Activated B cell treated with CpG ODN at 0.5 μM for 24 hours (primary cell): ENCODE measurements around the gene C10orf95. TPM values are rescaled to one million over a fixed set of nuclear protein-coding genes. Genes with fewer than 3 reads are reported as not detected.

Experiments used
- ATAC-seq: fragments of 200-7000 bp; cut with Tn5 transposase; one replicate; pipeline ENCODE4 v1.10.0; 2021; ENCODE audit warnings: low read depth, mild to moderate bottlenecking, moderate library complexity
- CTCF ChIA-PET: fragments of 350-600 bp; sonication (Branson Sonifier 250); formaldehyde crosslinking; loops from one replicate; lab custom pipeline; 2021; ENCODE audit warnings: antibody characterized with exemption; lab: Charles Lee
- POLR2A ChIA-PET: fragments of 350-600 bp; sonication (Branson Sonifier 250); formaldehyde crosslinking; loops from one replicate; lab custom pipeline; 2021; ENCODE audit warnings: antibody characterized with exemption; lab: Charles Lee
- DNase-seq: peaks from one replicate; pipeline ENCODE4 v3.0.0; 2022
- H3K27ac Mint-ChIP-seq: one replicate; pipeline ENCODE4 v1.8.0; 2020; ENCODE audit warnings: mixed read lengths
- H3K27me3 Mint-ChIP-seq: one replicate; pipeline ENCODE4 v1.8.0; 2021; ENCODE audit warnings: mixed read lengths
- H3K36me3 Mint-ChIP-seq: one replicate; pipeline ENCODE4 v1.8.0; 2021; ENCODE audit warnings: low read depth, mixed read lengths
- H3K4me1 Mint-ChIP-seq: one replicate; pipeline ENCODE4 v1.8.0; 2021; ENCODE audit warnings: mixed read lengths
- H3K4me3 Mint-ChIP-seq: one replicate; pipeline ENCODE4 v1.8.0; 2020; ENCODE audit warnings: mild to moderate bottlenecking, mixed read lengths
- H3K9me3 Mint-ChIP-seq: one replicate; pipeline ENCODE4 v1.8.0; 2020; ENCODE audit warnings: mixed read lengths
- CTCF ChIP-seq: fragments of 200-600 bp; IDR thresholded peaks from one replicate; pipeline ENCODE4 v1.8.0; 2022; ENCODE audit warnings: antibody characterized with exemption, mild to moderate bottlenecking
- intact Hi-C: fragments of 100-400 bp; cut with micrococcal nuclease; formaldehyde crosslinking; loops from one replicate; pipeline ENCODE4 v1.15.1; 2024
- total RNA-seq: library from RNA; stranded (reverse); gene quantifications from 2 replicates; pipeline ENCODE4 v1.2.3, GENCODE V29; 2022

The C10orf95 gene
- total RNA-seq, 1 donor from 2014 or later = 0.35 TPM

GRCh38 chr10:102436312-102436711 is 15.0 kb downstream of the C10orf95 start:
- no peaks in the 10 kb centered on the region for H3K9me3 Mint-ChIP-seq
- H3K27me3 Mint-ChIP-seq = no peaks in the 10 kb centered on the region
- H3K4me3 Mint-ChIP-seq = peak overlapping the region; percentile 24
- POLR2A ChIA-PET = interaction anchor here (1.2 to 2.0 kb wide), 3 partner anchors 14 to 41 kb away, joined by 3 to 12 read pairs (median 9); partner anchors contain the start of genes FBXL15 and NFKB2
- intact Hi-C loops = no loop called here
- H3K27ac Mint-ChIP-seq = no peak overlapping the region
- H3K4me1 Mint-ChIP-seq = peaks cover 48% of the 10 kb centered on the region
- DNase-seq (no peak), ATAC-seq (no peak)
- no peak for TF ChIP-seq CTCF
- CTCF ChIA-PET = no interaction called here
- peaks cover 4% of the 10 kb centered on the region for H3K36me3 Mint-ChIP-seq

- ChIA-PET CTCF (interaction anchor here (0.9 to 1.4 kb wide), 2 partner anchors 14 to 15 kb away, joined by 3 to 4 read pairs; partner anchors contain the start of gene C10orf95), POLR2A (interaction anchor here (1.2 to 4.3 kb wide), 4 partner anchors 14 to 40 kb away, joined by 3 to 76 read pairs (median 10); partner anchors contain the start of genes C10orf95, FBXL15 and NFKB2)
- Mint-ChIP-seq H3K4me3 (peak overlapping the region; percentile 33), H3K27me3 (no peaks in the 10 kb centered on the region), H3K9me3 (no peaks in the 10 kb centered on the region), H3K4me1 (peaks cover 46% of the 10 kb centered on the region), H3K36me3 (peaks cover 4% of the 10 kb centered on the region), H3K27ac (peak overlapping the region; percentile 68)
- ATAC-seq (no peak), DNase-seq (no peak)
- TF ChIP-seq CTCF = no peak
- intact Hi-C loops = no loop called here
Observed at GRCh38 chr10:102435529-102436233, 15.7 kb downstream of the C10orf95 start.

- peaks cover 4% of the 10 kb centered on the region for H3K36me3 Mint-ChIP-seq
- ChIA-PET CTCF (interaction anchor here (0.9 to 1.4 kb wide), 2 partner anchors 13 to 16 kb away, joined by 3 to 4 read pairs; partner anchors contain the start of gene C10orf95), POLR2A (interaction anchor here (1.9 to 4.3 kb wide), 3 partner anchors 14 to 40 kb away, joined by 9 to 76 read pairs (median 12); partner anchors contain the start of genes C10orf95, FBXL15 and NFKB2)
- no peaks in the 10 kb centered on the region for H3K9me3 Mint-ChIP-seq
- H3K4me3 Mint-ChIP-seq = peak overlapping the region; percentile 33
- ATAC-seq (no peak), DNase-seq (no peak)
- intact Hi-C loops = no loop called here
- peaks cover 45% of the 10 kb centered on the region for H3K4me1 Mint-ChIP-seq
- peak overlapping the region; percentile 68 for H3K27ac Mint-ChIP-seq
- H3K27me3 Mint-ChIP-seq = no peaks in the 10 kb centered on the region
- TF ChIP-seq CTCF = no peak
Observed at GRCh38 chr10:102435133-102435497, 16.2 kb downstream of the C10orf95 start.

GRCh38 chr10:102434394-102435132 is 16.8 kb downstream of the C10orf95 start:
- Mint-ChIP-seq H3K9me3 (no peaks in the 10 kb centered on the region), H3K27me3 (no peaks in the 10 kb centered on the region), H3K27ac (peak overlapping the region; percentile 68), H3K4me1 (peaks cover 45% of the 10 kb centered on the region), H3K36me3 (peaks cover 4% of the 10 kb centered on the region), H3K4me3 (no peak overlapping the region)
- intact Hi-C loops = loop anchor here (5.0 kb wide), 1 partner anchor 282 kb away; the partner anchor contains the start of gene NOLC1
- TF ChIP-seq CTCF = no peak
- ChIA-PET CTCF (interaction anchor here (0.9 to 1.4 kb wide), 2 partner anchors 12 to 16 kb away, joined by 3 to 4 read pairs; partner anchors contain the start of gene C10orf95), POLR2A (interaction anchor here (1.1 to 4.3 kb wide), 6 partner anchors 9 to 40 kb away, joined by 3 to 78 read pairs (median 32); partner anchors contain the start of genes C10orf95, FBXL15 and NFKB2)
- ATAC-seq = no peak
- no peak for DNase-seq
